Subcutaneous abdominal adipose tissue (tissue), 5 donors: ENCODE results near the gene CALHM2.
A peak's percentile ranks its signal among the peaks of the same experiment; 100 is the strongest.

ENCODE experiments used
- H3K27ac ChIP-seq: one replicate; pipeline ENCODE4 v1.7.0; 2013; ENCODE audit warnings: low read depth, mild to moderate bottlenecking, inconsistent platforms, low read length, moderate library complexity
- H3K27me3 ChIP-seq, 5 donors: one replicate each; pipeline ENCODE4 v1.7.0; 2013; ENCODE audit warnings: low read length in 5 of 5, inconsistent platforms in 1 of 5; ENCODE audit not compliant: control insufficient read depth in 5 of 5, insufficient read depth in 4 of 5
- H3K36me3 ChIP-seq, 5 donors: one replicate each; pipeline ENCODE4 v1.7.0; 2013; ENCODE audit warnings: low read length in 5 of 5; ENCODE audit not compliant: control insufficient read depth in 5 of 5, insufficient read depth in 5 of 5
- H3K4me1 ChIP-seq, 5 donors: one replicate each; pipeline ENCODE4 v1.7.0; 2013; ENCODE audit warnings: low read length in 5 of 5, mild to moderate bottlenecking in 3 of 5, moderate library complexity in 1 of 5; ENCODE audit not compliant: control insufficient read depth in 5 of 5, insufficient read depth in 5 of 5
- H3K4me3 ChIP-seq, 5 donors: one replicate each; pipeline ENCODE4 v1.7.0; 2013; ENCODE audit warnings: low read length in 5 of 5, low read depth in 1 of 5
- H3K9ac ChIP-seq, 5 donors: one replicate each; pipeline ENCODE4 v1.7.0; 2013; ENCODE audit warnings: low read length in 5 of 5, mild to moderate bottlenecking in 4 of 5, moderate library complexity in 3 of 5
- H3K9me3 ChIP-seq, 5 donors: one replicate each; pipeline ENCODE4 v1.7.0; 2013; ENCODE audit warnings: low read length in 5 of 5; ENCODE audit not compliant: control insufficient read depth in 5 of 5
- donor health status: healthy.
- donor health status: healthy.
- donor health status: healthy.
- donor health status: healthy.
- donor health status: healthy.

Gene CALHM2

GRCh38 chr10:103476046-103476768 is 24.0 kb upstream of the CALHM2 start:
- no peak overlapping the region for H3K27ac ChIP-seq
- H3K4me1 ChIP-seq = peaks cover 1 to 18% (median 14%) of the 10 kb centered on the region in 5 donors
- H3K27me3 ChIP-seq = peaks cover 0 to 21% (median 4%) of the 10 kb centered on the region in 5 donors
- H3K9ac ChIP-seq = no peak overlapping the region
- no peaks in the 10 kb centered on the region for H3K36me3 ChIP-seq
- no peak overlapping the region for H3K4me3 ChIP-seq
- no peaks in the 10 kb centered on the region for H3K9me3 ChIP-seq

GRCh38 chr10:103475437-103475836 is 23.3 kb upstream of the CALHM2 start:
- H3K36me3 ChIP-seq = no peaks in the 10 kb centered on the region
- H3K4me3 ChIP-seq = no peak overlapping the region
- H3K9ac ChIP-seq = no peak overlapping the region
- no peak overlapping the region for H3K27ac ChIP-seq
- no peaks in the 10 kb centered on the region for H3K9me3 ChIP-seq
- peaks cover 2 to 19% (median 16%) of the 10 kb centered on the region in 5 donors for H3K4me1 ChIP-seq
- peaks cover 0 to 21% (median 4%) of the 10 kb centered on the region in 5 donors for H3K27me3 ChIP-seq

DNA sequence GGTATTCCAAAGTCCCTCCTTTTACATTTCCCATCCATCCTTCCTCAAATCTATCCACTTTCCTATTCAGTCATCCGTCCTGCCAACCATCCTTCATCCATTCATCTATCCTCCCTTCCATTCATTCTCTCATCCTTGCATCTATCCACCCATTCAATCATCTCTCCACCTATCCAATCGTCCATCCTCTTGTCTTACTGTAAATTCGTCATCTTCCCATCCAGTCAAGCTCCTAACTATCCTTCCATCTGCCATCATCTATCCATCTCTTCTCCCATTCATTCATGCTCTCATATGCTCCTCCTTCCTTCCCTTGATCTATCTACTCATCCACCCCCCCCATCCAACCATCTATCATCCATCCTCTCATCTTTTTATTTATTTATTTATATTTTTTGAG is 21.9 kb upstream of the CALHM2 start:
- Histone ChIP-seq H3K4me1 (peaks cover 2 to 16% (median 12%) of the 10 kb centered on the region in 5 donors), H3K36me3 (no peaks in the 10 kb centered on the region)

DNA sequence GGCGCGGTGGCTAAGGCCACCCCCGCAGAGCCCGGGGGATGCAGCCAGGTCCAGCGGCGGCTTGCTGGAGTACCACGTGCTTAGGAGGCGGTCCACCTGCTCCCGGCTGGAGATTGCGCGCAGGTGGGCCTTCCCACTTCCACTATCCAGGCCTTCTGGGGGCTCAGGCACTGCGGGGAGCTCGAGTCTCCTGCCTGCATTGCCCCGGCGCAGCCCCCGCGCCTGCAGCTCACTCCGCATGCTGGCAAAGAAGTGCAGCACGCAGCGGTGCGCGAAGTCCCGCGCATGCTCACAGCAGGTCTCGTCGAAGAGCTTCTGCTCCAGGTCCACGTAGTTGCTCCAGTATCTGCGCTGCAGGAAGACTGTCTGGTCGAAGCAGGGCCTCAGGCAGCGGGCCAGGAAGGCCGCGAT is 21.1 kb upstream of the CALHM2 start:
- Histone ChIP-seq H3K36me3 (no peaks in the 10 kb centered on the region), H3K9ac (no peak overlapping the region), H3K4me1 (peaks cover 2 to 16% (median 11%) of the 10 kb centered on the region in 5 donors), H3K27me3 (peaks cover 0 to 15% (median 4%) of the 10 kb centered on the region in 5 donors), H3K27ac (no peak overlapping the region), H3K9me3 (no peaks in the 10 kb centered on the region), H3K4me3 (no peak overlapping the region)

More for the DNA sequence above, 21.9 kb upstream of the CALHM2 start:
- Histone ChIP-seq H3K9me3 (no peaks in the 10 kb centered on the region), H3K27me3 (peaks cover 0 to 16% (median 4%) of the 10 kb centered on the region in 5 donors), H3K9ac (no peak overlapping the region), H3K4me3 (no peak overlapping the region), H3K27ac (no peak overlapping the region)

DNA sequence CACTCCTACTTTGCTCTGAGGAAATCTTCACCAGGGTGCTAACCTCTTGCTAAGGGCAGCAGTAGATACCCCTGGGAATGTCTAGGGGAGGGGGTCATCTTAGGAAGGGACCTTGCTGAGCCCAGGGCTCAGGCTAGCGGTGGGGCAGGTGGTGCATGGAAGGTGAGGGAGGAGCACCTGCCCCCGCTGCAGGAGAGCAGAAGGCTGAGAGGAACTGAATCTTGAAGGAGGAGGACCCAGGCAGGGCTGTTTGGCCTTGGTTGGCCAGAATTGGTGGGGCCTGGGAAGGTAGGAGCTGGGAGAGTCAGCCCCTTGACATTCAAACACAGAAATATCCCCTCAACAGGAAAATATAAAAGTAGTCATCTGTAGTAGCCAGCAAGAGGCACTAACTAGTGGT is 19.8 kb upstream of the CALHM2 start:
- peaks cover 2 to 24% (median 11%) of the 10 kb centered on the region in 5 donors for H3K4me1 ChIP-seq

DNA sequence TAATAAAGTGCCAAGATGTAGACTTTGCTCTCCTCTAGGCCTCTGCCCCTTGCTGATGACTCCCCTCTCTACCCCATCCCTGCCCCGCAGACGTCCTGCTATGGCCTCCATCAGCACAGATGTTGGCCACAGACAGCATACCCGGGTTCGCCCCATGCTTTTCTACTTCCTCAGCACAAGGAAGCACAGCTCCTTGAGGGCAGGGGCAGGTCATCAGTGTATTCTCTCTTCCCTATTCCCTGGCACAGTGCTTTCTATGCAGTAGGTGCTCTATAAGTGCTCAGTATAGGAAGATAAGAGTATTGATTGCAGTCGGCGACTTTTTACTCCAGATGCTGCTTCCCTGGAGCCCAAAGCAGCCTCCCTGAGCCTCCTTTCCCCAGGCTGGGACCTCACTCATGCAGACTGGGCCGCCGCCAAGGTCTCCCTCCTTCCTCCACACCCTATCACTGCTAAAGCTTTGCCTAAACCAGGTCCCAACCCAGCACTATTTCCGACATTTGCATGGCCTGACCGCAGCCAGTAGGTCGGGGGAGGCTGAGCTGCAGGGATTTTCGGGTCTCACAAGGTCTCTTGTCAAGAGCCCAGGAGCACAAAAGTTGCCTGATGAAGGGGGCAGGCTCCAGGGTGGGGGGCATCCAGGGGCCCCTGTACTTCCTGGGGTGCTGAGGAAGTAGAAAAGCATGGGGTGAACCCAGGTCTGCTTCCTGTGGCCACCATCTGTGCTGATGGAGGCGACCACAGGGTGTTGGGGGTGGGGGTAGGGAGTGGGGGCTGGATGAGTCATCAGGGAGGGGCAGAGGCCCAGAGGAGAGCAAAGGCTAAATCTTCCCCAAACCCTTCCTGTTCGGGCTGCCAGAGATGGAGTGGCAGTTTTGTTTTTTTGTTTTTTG is 18.8 kb upstream of the CALHM2 start:
- Histone ChIP-seq H3K9ac (no peak overlapping the region), H3K9me3 (no peaks in the 10 kb centered on the region), H3K27ac (peak overlapping the region; percentile 16), H3K36me3 (no peaks in the 10 kb centered on the region), H3K4me1 (peaks cover 2 to 24% (median 11%) of the 10 kb centered on the region in 5 donors), H3K4me3 (no peak overlapping the region), H3K27me3 (peaks cover 0 to 5% (median 2%) of the 10 kb centered on the region in 5 donors)

More for the DNA sequence above, 19.8 kb upstream of the CALHM2 start:
- Histone ChIP-seq H3K36me3 (no peaks in the 10 kb centered on the region), H3K27ac (no peak overlapping the region), H3K9ac (no peak overlapping the region), H3K9me3 (no peaks in the 10 kb centered on the region), H3K27me3 (peaks cover 0 to 11% (median 4%) of the 10 kb centered on the region in 5 donors), H3K4me3 (no peak overlapping the region)

GRCh38 chr10:103469201-103469600 is 17.0 kb upstream of the CALHM2 start:
- Histone ChIP-seq H3K4me3 (no peak overlapping the region), H3K9ac (no peak overlapping the region), H3K9me3 (no peaks in the 10 kb centered on the region), H3K27ac (no peak overlapping the region), H3K4me1 (peaks cover 2 to 24% (median 11%) of the 10 kb centered on the region in 5 donors), H3K36me3 (no peaks in the 10 kb centered on the region), H3K27me3 (peaks cover 0 to 3% (median 2%) of the 10 kb centered on the region in 5 donors)

DNA sequence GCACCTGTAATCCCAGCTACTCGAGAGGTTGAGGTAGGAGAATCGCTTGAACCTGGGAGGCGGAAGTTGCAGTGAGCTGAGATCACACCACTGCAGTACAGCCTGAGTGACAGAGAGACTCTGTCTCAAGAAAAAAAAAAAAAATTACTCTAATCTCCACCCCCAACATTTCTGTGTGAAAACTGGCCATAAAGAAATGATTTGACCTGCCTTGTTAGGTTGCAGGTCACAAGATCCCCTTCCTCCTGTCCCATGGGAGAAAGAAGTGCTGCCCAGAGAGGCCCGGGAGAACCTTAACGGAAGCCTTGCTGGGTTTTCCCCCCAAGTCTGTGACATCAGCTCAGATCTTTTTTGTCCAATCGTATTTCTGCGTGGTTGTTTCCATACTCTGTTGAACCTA is 15.2 kb upstream of the CALHM2 start:
- H3K36me3 ChIP-seq = no peaks in the 10 kb centered on the region
- H3K9me3 ChIP-seq = no peaks in the 10 kb centered on the region
- no peak overlapping the region for H3K9ac ChIP-seq
- H3K4me1 ChIP-seq = peaks cover 2 to 24% (median 11%) of the 10 kb centered on the region in 5 donors
- H3K27me3 ChIP-seq = peaks cover 0 to 3% (median 0%) of the 10 kb centered on the region in 5 donors
- no peak overlapping the region for H3K27ac ChIP-seq
- no peak overlapping the region for H3K4me3 ChIP-seq

GRCh38 chr10:103466734-103467133 is 14.6 kb upstream of the CALHM2 start:
- Histone ChIP-seq H3K27me3 (no peaks in the 10 kb centered on the region), H3K36me3 (no peaks in the 10 kb centered on the region), H3K4me1 (peaks cover 2 to 20% (median 8%) of the 10 kb centered on the region in 5 donors), H3K9me3 (no peaks in the 10 kb centered on the region), H3K4me3 (no peak overlapping the region), H3K27ac (no peak overlapping the region), H3K9ac (no peak overlapping the region)
